HCT116 (cell line): Measurements from ENCODE around the gene LRRC4. TPM values are rescaled to one million over a fixed set of nuclear protein-coding genes. Genes with fewer than 3 reads are reported as not detected.

ENCODE experiments used
- ATAC-seq: fragments of 200-7000 bp; cut with Tn5 transposase; 2 replicates; pipeline ENCODE4 v1.9.1; 2020; ENCODE audit warnings: mild to moderate bottlenecking, moderate library complexity
- BruUV-seq: library from RNA; stranded (reverse); fragments of 400-500 nt; replicated peaks from 2 replicates; lab custom pipeline; 2021; lab: Mats Ljungman, UMichigan
- CTCF ChIA-PET: fragments of 300-600 bp; sonication (Branson Sonifier 250); formaldehyde crosslinking; loops from one replicate; lab custom pipeline; 2021; ENCODE audit warnings: antibody characterized with exemption; lab: Charles Lee
- POLR2A ChIA-PET: fragments of 300-600, 350-600 bp; sonication (Branson Sonifier 250); formaldehyde crosslinking; loops from one replicate; lab custom pipeline; 2021; ENCODE audit warnings: antibody characterized with exemption; lab: Charles Lee
- RAD21 ChIA-PET, 2 experiments: fragments of 300-600 bp; sonication (Branson Sonifier 250); formaldehyde crosslinking; loops; one replicate each; lab custom pipeline; 2023; ENCODE audit warnings: low total read pairs in 2 of 2; ENCODE audit not compliant: uncharacterized antibody in 2 of 2, unreplicated experiment in 2 of 2, low non-redundant PET in 1 of 2; lab: Charles Lee
- DNase-seq: peaks from one replicate; pipeline ENCODE4 v3.0.0-alpha.2; 2010; ENCODE audit warnings: low read depth, low spot score
- H2AFZ ChIP-seq: fragments of 200-600 bp; shearing (Covaris generic), sonication (generic); 2 replicates; pipeline ENCODE4 v1.6.1; 2017; ENCODE audit warnings: low read depth, mixed run types, mixed read lengths, antibody characterized with exemption, low read length; ENCODE audit not compliant: poor library complexity, severe bottlenecking
- H3K27ac ChIP-seq: 2 replicates; pipeline ENCODE4 v1.5.1; 2012; ENCODE audit warnings: low read depth, low read length
- H3K27me3 ChIP-seq: fragments of 200-600 bp; sonication (generic); 2 replicates; pipeline ENCODE4 v1.6.1; 2016; ENCODE audit warnings: mixed run types, low read length, mixed read lengths; ENCODE audit not compliant: insufficient read depth
- H3K36me3 ChIP-seq, 2 experiments: fragments of 200-500 bp in 1 of 2; fragments of 200-600 bp in 1 of 2; sonication (Bioruptor generic) in 1 of 2; sonication (generic) in 1 of 2; 2 replicates each; pipeline versions ENCODE4 v1.5.1 to v1.6.1; 2014 to 2016; ENCODE audit warnings: low read length in 2 of 2, inconsistent platforms in 1 of 2, mixed read lengths in 1 of 2, mixed run types in 1 of 2; ENCODE audit not compliant: insufficient read depth in 2 of 2, control insufficient read depth in 1 of 2
- H3K4me1 ChIP-seq, 2 experiments: fragments of 200-600 bp in 1 of 2; sonication (generic) in 1 of 2; 2 replicates each; pipeline versions ENCODE4 v1.5.1 to v1.6.1; 2012 to 2017; ENCODE audit warnings: low read length in 2 of 2, inconsistent platforms in 1 of 2, mild to moderate bottlenecking in 1 of 2, mixed read lengths in 1 of 2, mixed run types in 1 of 2, moderate library complexity in 1 of 2; ENCODE audit not compliant: insufficient read depth in 2 of 2, control insufficient read depth in 1 of 2
- H3K4me2 ChIP-seq: fragments of 200-600 bp; sonication (generic); 2 replicates; pipeline ENCODE4 v1.6.1; 2017; ENCODE audit warnings: mixed run types, low read length, mixed read lengths
- H3K4me3 ChIP-seq, 2 experiments: fragments of 200-600 bp in 1 of 2; sonication (generic) in 1 of 2; replicated peaks in 1 of 2; 2 replicates each; pipeline ENCODE4 v1.5.1; 2011 to 2016; ENCODE audit warnings: low read length in 2 of 2, control low read depth in 1 of 2, low read depth in 1 of 2, mild to moderate bottlenecking in 1 of 2, mixed read lengths in 1 of 2, mixed run types in 1 of 2
- H3K79me2 ChIP-seq: fragments of 200-600 bp; sonication (generic); 2 replicates; pipeline ENCODE4 v1.6.1; 2017; ENCODE audit warnings: mild to moderate bottlenecking, mixed run types, low read length, moderate library complexity, mixed read lengths; ENCODE audit not compliant: insufficient read depth
- H3K9ac ChIP-seq: fragments of 200-600 bp; sonication (generic); 2 replicates; pipeline ENCODE4 v1.6.1; 2016; ENCODE audit warnings: low read length, mixed read lengths
- H3K9me2 ChIP-seq: fragments of 200-600 bp; sonication (generic), shearing (Covaris generic); 2 replicates; pipeline ENCODE4 v1.6.1; 2017; ENCODE audit warnings: mixed run types, mild to moderate bottlenecking, moderate library complexity; ENCODE audit not compliant: insufficient read depth
- H3K9me3 ChIP-seq, 2 experiments: fragments of 200-500 bp in 1 of 2; fragments of 200-600 bp in 1 of 2; sonication (Bioruptor generic) in 1 of 2; sonication (generic) in 1 of 2; 2 replicates each; pipeline ENCODE4 v1.6.1; 2014 to 2017; ENCODE audit warnings: low read length in 2 of 2, mixed read lengths in 2 of 2, inconsistent platforms in 1 of 2, low read depth in 1 of 2, mild to moderate bottlenecking in 1 of 2, mixed run types in 1 of 2, moderate library complexity in 1 of 2; ENCODE audit not compliant: control insufficient read depth in 1 of 2, insufficient read depth in 1 of 2
- H4K20me1 ChIP-seq: fragments of 200-600 bp; sonication (generic), shearing (Covaris generic); 2 replicates; pipeline ENCODE4 v1.6.1; 2017; ENCODE audit warnings: mixed run types, mild to moderate bottlenecking, moderate library complexity; ENCODE audit not compliant: insufficient read depth
- CBX3 ChIP-seq: IDR thresholded peaks from 2 replicates; pipeline ENCODE4 v1.6.1; 2012; ENCODE audit warnings: low read depth
- CEBPB ChIP-seq: IDR thresholded peaks from 2 replicates; pipeline ENCODE4 v1.6.1; 2012; ENCODE audit warnings: low read depth
- EGR1 ChIP-seq: IDR thresholded peaks from 2 replicates; pipeline ENCODE4 v1.6.1; 2012; ENCODE audit warnings: low read depth
- ELF1 ChIP-seq: IDR thresholded peaks from 2 replicates; pipeline ENCODE4 v1.6.1; 2012; ENCODE audit warnings: low read depth, borderline replicate concordance
- EZH2 ChIP-seq: fragments of 200-600 bp; sonication (generic); IDR thresholded peaks from 2 replicates; pipeline ENCODE4 v1.6.1; 2017; ENCODE audit warnings: antibody characterized with exemption, mixed run types
- JUND ChIP-seq: IDR thresholded peaks from 2 replicates; pipeline ENCODE4 v1.6.1; 2012
- POLR2A ChIP-seq: IDR thresholded peaks from 2 replicates; pipeline ENCODE4 v1.7.0; 2011; ENCODE audit warnings: borderline replicate concordance; ENCODE audit not compliant: insufficient read depth, insufficient read length; ENCODE audit errors: extremely low read depth
- POLR2AphosphoS5 ChIP-seq: IDR thresholded peaks from 2 replicates; pipeline ENCODE4 v1.6.1; 2011; ENCODE audit warnings: mild to moderate bottlenecking, low read depth, low read length, moderate library complexity
- SIN3A ChIP-seq: IDR thresholded peaks from 2 replicates; pipeline ENCODE4 v1.6.1; 2012; ENCODE audit warnings: low read depth
- SP1 ChIP-seq: IDR thresholded peaks from 2 replicates; pipeline ENCODE4 v1.6.1; 2012; ENCODE audit warnings: low read depth
- SRF ChIP-seq: IDR thresholded peaks from 2 replicates; pipeline ENCODE4 v1.6.1; 2012; ENCODE audit warnings: low read depth
- TCF7L2 ChIP-seq: IDR thresholded peaks from 2 replicates; pipeline ENCODE4 v1.7.0; 2011; ENCODE audit warnings: borderline replicate concordance, inconsistent platforms; ENCODE audit not compliant: insufficient read depth, insufficient read length; ENCODE audit errors: extremely low read depth
- YY1 ChIP-seq: IDR thresholded peaks from 2 replicates; pipeline ENCODE4 v1.6.1; 2011; ENCODE audit warnings: low read length, low read depth, moderate library complexity, mild to moderate bottlenecking; ENCODE audit not compliant: insufficient replicate concordance; ENCODE audit errors: extremely low read depth
- ZFX ChIP-seq: fragments of 450-650 bp; IDR thresholded peaks from 2 replicates; pipeline ENCODE4 v1.6.1; 2017
- intact Hi-C: fragments of 100-400 bp; cut with micrococcal nuclease; formaldehyde crosslinking; loops from 2 replicates; pipeline ENCODE4 v1.10.0; 2022
- total RNA-seq: library from RNA; stranded (reverse); gene quantifications from one replicate; pipeline ENCODE4 v1.2.1, GENCODE V29; 2021; ENCODE audit not compliant: unreplicated experiment
- TF ChIP-seq, protein P1 (sequence below): IDR thresholded peaks from 2 replicates; pipeline ENCODE4 v1.6.1; 2012
- TF ChIP-seq, protein P2 (sequence below), 3 experiments: fragments of 200-600 bp in 1 of 3; sonication (generic) in 1 of 3; IDR thresholded peaks in 2 of 3; conservative IDR thresholded peaks in 1 of 3; 2 replicates each; pipeline ENCODE4 v1.5.1; 2012 to 2017; ENCODE audit warnings: low read depth in 2 of 3, low read length in 2 of 3, antibody characterized with exemption in 1 of 3, borderline replicate concordance in 1 of 3, control low read depth in 1 of 3, mild to moderate bottlenecking in 1 of 3, mixed read lengths in 1 of 3, mixed run types in 1 of 3, moderate library complexity in 1 of 3; ENCODE audit not compliant: insufficient read depth in 1 of 3
- TF ChIP-seq, protein P3 (sequence below): IDR thresholded peaks from 2 replicates; pipeline ENCODE4 v1.6.1; 2012; ENCODE audit warnings: low read depth

Gene LRRC4
- total RNA-seq, 1 experiment from 2014 or later, result not detected

DNA sequence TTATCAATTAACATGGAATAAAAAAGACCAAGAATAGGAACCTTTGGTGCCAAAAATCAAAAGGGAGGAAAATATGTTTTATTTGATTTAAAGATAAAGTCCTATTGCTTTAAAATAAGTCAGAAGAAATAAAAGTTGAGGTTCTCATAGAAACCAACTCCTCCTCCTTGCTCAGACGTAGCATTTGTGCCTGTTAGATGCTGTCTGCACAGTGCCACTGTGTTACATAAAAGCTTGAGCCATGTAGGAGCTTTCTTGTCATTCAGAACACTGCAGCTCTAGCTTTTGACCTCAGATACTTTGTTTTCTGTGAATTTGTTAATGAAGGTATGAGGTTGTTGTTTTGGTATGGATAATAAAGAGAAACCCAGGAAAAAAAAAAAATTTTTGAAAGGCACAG lies 50.3 kb downstream of the LRRC4 start:
- Histone ChIP-seq H2AFZ (no peak overlapping the region), H3K27ac (no peak overlapping the region), H4K20me1 (no peaks in the 10 kb centered on the region), H3K9ac (no peak overlapping the region), H3K4me2 (no peak overlapping the region), H3K36me3 (peaks cover 0 to 21% of the 10 kb centered on the region in 2 experiments; a peak in 2 of 4 replicates), H3K4me1 (peaks cover 0 to 16% of the 10 kb centered on the region in 2 experiments; a peak in 1 of 4 replicates), H3K4me3 (no peak overlapping the region), H3K27me3 (no peaks in the 10 kb centered on the region), H3K9me3 (peaks cover 0 to 10% of the 10 kb centered on the region in 2 experiments; a peak in 1 of 4 replicates), H3K9me2 (no peaks in the 10 kb centered on the region), H3K79me2 (no peaks in the 10 kb centered on the region)
- ChIA-PET CTCF (no interaction called here), RAD21 (no interaction called here), POLR2A (no interaction called here)
- intact Hi-C loops, result no loop called here
- DNase-seq, result no peak
- no peak for ATAC-seq
- no peak for TF ChIP-seq CEBPB
- no TSS peak for BruUV-seq

DNA sequence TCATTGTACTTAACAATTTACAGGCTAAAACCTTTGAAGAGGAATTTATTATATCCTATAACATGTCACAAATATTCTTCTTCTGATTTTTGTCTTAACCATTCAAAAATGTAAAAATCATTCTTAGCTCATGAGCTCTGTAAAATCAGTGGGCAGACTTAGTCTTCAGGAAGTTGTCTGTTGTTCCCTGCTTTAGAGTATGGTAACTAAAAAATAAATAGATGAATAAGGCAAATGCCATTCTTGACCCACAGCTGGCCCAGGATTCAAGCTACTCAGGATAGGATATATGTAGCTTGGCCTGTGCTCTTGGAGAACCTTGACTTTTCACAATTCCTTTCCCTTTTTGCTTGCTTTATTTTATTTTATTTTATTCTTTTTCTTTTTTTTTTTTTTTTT lies 51.5 kb downstream of the LRRC4 start:
- ChIA-PET POLR2A (no interaction called here), RAD21 (no interaction called here), CTCF (no interaction called here)
- no peaks in the 10 kb centered on the region for H4K20me1 ChIP-seq
- ATAC-seq (no peak), DNase-seq (no peak)
- no peak overlapping the region for H3K4me2 ChIP-seq
- no peak overlapping the region for H2AFZ ChIP-seq
- peaks cover 0 to 21% of the 10 kb centered on the region in 2 experiments; a peak in 2 of 4 replicates for H3K36me3 ChIP-seq
- H3K9ac ChIP-seq, result no peak overlapping the region
- H3K4me3 ChIP-seq, result no peak overlapping the region
- H3K79me2 ChIP-seq, result no peaks in the 10 kb centered on the region
- no peaks in the 10 kb centered on the region for H3K9me2 ChIP-seq
- H3K27ac ChIP-seq, result no peak overlapping the region
- intact Hi-C loops, result no loop called here
- H3K9me3 ChIP-seq, result peaks cover 0 to 10% of the 10 kb centered on the region in 2 experiments; a peak in 1 of 4 replicates
- BruUV-seq, result no TSS peak
- no peaks in the 10 kb centered on the region for H3K27me3 ChIP-seq
- H3K4me1 ChIP-seq, result peaks cover 0 to 16% of the 10 kb centered on the region in 2 experiments; a peak in 1 of 4 replicates
- TF ChIP-seq SIN3A (no peak), POLR2A (no peak), EZH2 (no peak), JUND (no peak), YY1 (no peak), ZFX (no peak), SRF (no peak), POLR2AphosphoS5 (no peak), CEBPB (no peak), ELF1 (no peak), SP1 (no peak), EGR1 (no peak), TCF7L2 (no peak), CBX3 (no peak)
- TF ChIP-seq, protein P1, sequence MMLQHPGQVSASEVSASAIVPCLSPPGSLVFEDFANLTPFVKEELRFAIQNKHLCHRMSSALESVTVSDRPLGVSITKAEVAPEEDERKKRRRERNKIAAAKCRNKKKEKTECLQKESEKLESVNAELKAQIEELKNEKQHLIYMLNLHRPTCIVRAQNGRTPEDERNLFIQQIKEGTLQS, result no peak
- TF ChIP-seq, protein P2, sequence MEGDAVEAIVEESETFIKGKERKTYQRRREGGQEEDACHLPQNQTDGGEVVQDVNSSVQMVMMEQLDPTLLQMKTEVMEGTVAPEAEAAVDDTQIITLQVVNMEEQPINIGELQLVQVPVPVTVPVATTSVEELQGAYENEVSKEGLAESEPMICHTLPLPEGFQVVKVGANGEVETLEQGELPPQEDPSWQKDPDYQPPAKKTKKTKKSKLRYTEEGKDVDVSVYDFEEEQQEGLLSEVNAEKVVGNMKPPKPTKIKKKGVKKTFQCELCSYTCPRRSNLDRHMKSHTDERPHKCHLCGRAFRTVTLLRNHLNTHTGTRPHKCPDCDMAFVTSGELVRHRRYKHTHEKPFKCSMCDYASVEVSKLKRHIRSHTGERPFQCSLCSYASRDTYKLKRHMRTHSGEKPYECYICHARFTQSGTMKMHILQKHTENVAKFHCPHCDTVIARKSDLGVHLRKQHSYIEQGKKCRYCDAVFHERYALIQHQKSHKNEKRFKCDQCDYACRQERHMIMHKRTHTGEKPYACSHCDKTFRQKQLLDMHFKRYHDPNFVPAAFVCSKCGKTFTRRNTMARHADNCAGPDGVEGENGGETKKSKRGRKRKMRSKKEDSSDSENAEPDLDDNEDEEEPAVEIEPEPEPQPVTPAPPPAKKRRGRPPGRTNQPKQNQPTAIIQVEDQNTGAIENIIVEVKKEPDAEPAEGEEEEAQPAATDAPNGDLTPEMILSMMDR (IDR thresholded peaks at IDR 0.05 in 2 of 3, conservative IDR thresholded peaks at IDR 0.05 in 1 of 3; ENCODE audit: borderline replicate concordance in 1 of 3, insufficient read depth in 1 of 3, low read depth in 2 of 3, low read length in 2 of 3), result no peak
- TF ChIP-seq, protein P3, sequence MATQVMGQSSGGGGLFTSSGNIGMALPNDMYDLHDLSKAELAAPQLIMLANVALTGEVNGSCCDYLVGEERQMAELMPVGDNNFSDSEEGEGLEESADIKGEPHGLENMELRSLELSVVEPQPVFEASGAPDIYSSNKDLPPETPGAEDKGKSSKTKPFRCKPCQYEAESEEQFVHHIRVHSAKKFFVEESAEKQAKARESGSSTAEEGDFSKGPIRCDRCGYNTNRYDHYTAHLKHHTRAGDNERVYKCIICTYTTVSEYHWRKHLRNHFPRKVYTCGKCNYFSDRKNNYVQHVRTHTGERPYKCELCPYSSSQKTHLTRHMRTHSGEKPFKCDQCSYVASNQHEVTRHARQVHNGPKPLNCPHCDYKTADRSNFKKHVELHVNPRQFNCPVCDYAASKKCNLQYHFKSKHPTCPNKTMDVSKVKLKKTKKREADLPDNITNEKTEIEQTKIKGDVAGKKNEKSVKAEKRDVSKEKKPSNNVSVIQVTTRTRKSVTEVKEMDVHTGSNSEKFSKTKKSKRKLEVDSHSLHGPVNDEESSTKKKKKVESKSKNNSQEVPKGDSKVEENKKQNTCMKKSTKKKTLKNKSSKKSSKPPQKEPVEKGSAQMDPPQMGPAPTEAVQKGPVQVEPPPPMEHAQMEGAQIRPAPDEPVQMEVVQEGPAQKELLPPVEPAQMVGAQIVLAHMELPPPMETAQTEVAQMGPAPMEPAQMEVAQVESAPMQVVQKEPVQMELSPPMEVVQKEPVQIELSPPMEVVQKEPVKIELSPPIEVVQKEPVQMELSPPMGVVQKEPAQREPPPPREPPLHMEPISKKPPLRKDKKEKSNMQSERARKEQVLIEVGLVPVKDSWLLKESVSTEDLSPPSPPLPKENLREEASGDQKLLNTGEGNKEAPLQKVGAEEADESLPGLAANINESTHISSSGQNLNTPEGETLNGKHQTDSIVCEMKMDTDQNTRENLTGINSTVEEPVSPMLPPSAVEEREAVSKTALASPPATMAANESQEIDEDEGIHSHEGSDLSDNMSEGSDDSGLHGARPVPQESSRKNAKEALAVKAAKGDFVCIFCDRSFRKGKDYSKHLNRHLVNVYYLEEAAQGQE, result no peak
